ENCODE data around the gene KRTAP5-4.
"Not testable (repeated sequence)": the region's sequence is repeated elsewhere in the genome, so short reads cannot be mapped to it uniquely, and the experiment has no call there.

Gene KRTAP5-4

DNA sequence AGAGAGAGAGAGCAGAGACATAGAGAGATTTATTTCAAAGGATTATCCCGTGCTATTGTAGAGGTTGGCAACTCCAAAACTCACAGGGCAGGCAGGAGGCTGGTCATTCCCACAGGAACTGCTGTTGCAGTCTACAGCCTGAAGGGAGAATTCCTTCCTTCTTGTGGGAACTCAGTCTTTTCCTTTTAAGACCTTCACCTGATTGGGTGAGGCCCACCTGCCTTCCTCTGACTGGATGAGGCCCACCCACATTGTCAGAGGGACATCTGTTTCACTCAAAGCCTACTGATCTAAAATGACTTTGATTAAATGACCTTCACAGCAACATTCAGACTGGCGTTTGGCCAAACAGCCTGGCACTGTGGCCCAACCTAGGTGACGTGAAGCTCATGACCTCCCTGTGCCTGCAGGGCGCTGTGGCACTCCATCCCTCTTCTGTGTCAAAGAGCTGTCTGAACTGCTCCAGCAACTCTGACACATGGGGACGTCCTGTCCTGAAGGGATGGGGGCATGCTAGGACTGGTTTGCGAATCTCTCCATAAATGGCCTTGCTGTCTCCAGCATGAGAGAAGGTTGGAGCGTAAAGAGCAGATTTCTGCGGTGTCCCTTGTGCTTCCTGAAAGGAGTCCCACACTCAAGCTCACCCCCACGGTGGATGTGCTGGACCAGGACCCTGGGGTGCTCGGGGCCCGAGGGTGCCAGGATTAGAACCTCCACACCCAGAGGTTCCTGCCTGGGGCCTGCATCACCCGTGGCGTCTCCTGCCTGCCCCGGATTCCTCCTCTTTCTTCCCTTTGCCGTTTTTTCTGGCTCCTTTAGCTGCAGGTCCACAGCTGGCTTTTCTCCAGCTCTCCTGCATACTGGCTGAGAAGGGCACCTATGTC, 28.3 kb upstream of the KRTAP5-4 start:
- TF ChIP-seq FOXP2 (optimal IDR thresholded peaks at IDR 0.05; ENCODE audit: control extremely low read depth, extremely low read length, insufficient read depth) (no peak), EZH2 (IDR thresholded peaks at IDR 0.05) (no peak), POLR2AphosphoS5 (IDR thresholded peaks at IDR 0.05; ENCODE audit: borderline replicate concordance, low read depth, low read length) (no peak)
- Histone ChIP-seq H3K36me3 (ENCODE audit: insufficient read depth, low read length) (no peaks in the 10 kb centered on the region), H3K4me3 (no peak overlapping the region), H3K27ac (no peak overlapping the region), H3K9ac (ENCODE audit: insufficient read length) (no peak overlapping the region), H3K9me3 (ENCODE audit: low read depth, low read length) (no peaks in the 10 kb centered on the region)
- no peak for DNase-seq (ENCODE audit: low read depth, low spot score)

DNA sequence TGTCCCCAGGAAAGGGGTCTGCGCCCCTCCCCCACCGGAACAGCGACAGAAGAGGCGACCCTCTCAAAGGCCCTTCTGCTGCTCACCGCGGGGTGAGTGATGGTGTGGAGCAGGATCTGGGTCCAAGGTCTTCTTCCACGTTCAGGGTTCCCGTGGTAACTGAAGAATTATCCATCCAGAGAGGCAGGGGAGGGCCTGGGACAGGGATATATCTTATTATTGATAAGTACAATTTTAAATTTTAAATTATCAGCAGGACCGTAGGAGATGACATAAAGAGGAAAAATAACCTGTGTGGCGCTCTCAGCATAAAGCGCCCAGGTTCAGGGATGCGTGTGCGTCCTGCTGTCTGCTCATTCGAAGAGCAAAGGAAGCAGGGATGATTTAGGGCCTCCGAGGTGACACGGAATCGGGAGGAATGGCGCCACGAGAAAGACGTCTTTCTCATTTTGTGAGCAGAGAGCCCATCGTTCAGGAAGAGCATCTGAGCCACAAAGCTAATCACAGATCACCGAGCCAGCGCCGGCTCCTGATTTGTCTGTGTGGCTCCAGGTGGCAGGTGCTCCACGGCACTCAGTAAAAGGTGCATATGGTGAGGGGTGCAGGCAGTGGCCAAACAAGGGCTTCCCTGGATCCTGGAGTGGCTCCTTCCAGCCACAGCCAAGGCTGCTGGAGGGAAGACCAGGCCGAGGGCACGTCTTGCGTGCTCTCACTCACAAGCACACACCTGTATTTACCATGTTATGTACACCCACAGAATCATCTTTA, 26.9 kb upstream of the KRTAP5-4 start:
- Histone ChIP-seq H3K36me3 (ENCODE audit: insufficient read depth, low read length) (no peaks in the 10 kb centered on the region), H3K9me3 (ENCODE audit: low read depth, low read length) (no peaks in the 10 kb centered on the region), H3K4me3 (no peak overlapping the region), H3K9ac (ENCODE audit: insufficient read length) (no peak overlapping the region), H3K27ac (no peak overlapping the region)
- no peak for DNase-seq (ENCODE audit: low read depth, low spot score)
- TF ChIP-seq POLR2AphosphoS5 (IDR thresholded peaks at IDR 0.05; ENCODE audit: borderline replicate concordance, low read depth, low read length) (no peak), EZH2 (IDR thresholded peaks at IDR 0.05) (no peak), FOXP2 (optimal IDR thresholded peaks at IDR 0.05; ENCODE audit: control extremely low read depth, extremely low read length, insufficient read depth) (no peak)

DNA sequence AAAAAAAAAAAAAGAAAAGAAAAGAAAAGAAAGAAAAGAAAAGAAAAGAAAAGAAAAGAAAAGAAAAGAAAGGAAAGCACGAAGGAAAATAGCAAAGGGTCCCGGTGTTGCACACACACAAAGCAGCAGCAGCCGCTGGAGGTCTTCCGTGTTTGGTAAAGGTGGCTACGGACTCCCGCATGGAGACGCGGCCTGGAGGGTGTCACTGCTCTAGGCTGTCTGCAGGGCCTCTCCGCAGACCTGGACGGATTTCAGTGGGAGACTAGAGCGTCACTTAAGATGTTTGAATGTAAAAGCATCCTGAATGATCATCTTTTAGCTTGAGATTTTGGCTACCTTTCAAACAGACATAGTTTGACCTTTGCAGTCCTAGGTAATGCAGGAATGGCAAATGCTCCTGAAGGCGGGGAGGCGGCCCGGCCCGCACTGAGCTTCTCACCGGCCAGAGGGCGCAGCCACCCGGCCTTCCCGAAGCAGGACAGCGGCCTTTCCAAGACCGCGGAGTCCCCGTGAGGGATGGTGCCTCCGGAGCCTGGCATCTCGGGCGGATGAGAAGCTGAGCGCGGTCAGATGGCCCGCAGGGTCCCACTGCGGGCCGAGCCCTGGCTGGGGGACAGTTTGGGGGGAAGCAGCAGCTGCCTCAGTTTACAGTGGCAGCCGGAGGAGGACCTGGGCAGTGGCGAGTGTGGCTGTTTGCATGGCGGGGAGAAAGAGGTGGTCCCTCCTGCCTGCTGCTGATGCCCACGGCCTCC, 26.1 kb upstream of the KRTAP5-4 start:
- H3K9ac ChIP-seq (ENCODE audit: insufficient read length): no peak overlapping the region
- H3K9me3 ChIP-seq (ENCODE audit: low read depth, low read length): no peaks in the 10 kb centered on the region
- no peak overlapping the region for H3K27ac ChIP-seq
- no peaks in the 10 kb centered on the region for H3K36me3 ChIP-seq (ENCODE audit: insufficient read depth, low read length)
- no peak for DNase-seq (ENCODE audit: low read depth, low spot score)
- H3K4me3 ChIP-seq: no peak overlapping the region
- TF ChIP-seq POLR2AphosphoS5 (IDR thresholded peaks at IDR 0.05; ENCODE audit: borderline replicate concordance, low read depth, low read length): no peak
- TF ChIP-seq FOXP2 (optimal IDR thresholded peaks at IDR 0.05; ENCODE audit: control extremely low read depth, extremely low read length, insufficient read depth): no peak
- TF ChIP-seq EZH2 (IDR thresholded peaks at IDR 0.05): no peak

DNA sequence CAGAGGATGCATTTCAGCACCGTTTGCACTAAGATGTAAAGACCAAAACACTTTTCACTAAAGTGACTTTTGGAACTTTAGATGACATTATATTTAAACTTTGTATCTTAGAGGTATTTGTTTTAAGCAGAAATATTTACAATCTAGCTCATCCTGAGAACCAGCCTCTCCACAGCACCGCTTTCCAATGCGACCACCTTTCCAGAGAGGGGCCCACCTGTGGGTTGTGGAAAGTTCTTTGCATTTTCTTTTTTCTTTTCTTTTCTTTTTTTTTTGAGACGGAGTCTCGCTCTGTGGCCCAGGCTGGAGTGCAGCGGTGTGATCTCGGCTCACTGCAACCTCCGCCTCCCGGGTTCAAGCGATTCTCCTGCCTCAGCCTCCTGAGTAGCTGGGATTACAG, 24.6 kb upstream of the KRTAP5-4 start:
- not testable (repeated sequence) for H3K27ac ChIP-seq; H3K4me3 ChIP-seq; H3K9me3 ChIP-seq (ENCODE audit: low read depth, low read length); DNase-seq (ENCODE audit: low read depth, low spot score); H3K9ac ChIP-seq (ENCODE audit: insufficient read length); H3K36me3 ChIP-seq (ENCODE audit: insufficient read depth, low read length)

DNA sequence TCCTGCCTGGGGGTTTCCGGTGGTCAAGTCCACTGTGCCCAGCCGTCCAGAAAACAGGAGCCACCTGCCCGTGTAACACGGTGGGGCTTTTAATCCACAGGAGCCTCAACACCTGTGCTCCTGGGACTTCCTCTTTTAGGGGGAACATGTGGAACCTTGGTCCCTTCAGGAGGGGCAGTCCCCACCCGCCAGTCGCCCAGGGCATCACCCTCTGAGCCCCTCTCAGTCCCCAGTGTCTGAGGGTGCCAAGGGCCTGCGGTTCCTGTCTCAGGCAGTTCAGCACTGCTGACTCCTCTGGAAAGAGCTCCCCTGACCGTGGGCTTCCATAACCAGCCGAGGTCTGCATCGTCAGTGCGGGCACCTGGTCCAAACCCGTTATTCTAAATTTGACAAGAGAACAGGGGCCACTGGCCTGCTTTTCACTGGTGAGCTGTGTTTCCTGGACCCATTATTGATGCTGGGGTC, 23.5 kb upstream of the KRTAP5-4 start:
- TF ChIP-seq EZH2 (IDR thresholded peaks at IDR 0.05): no peak
- TF ChIP-seq FOXP2 (optimal IDR thresholded peaks at IDR 0.05; ENCODE audit: control extremely low read depth, extremely low read length, insufficient read depth): no peak
- TF ChIP-seq POLR2AphosphoS5 (IDR thresholded peaks at IDR 0.05; ENCODE audit: borderline replicate concordance, low read depth, low read length): no peak
- DNase-seq (ENCODE audit: low read depth, low spot score): no peak
- no peak overlapping the region for H3K4me3 ChIP-seq
- no peaks in the 10 kb centered on the region for H3K9me3 ChIP-seq (ENCODE audit: low read depth, low read length)
- H3K27ac ChIP-seq: no peak overlapping the region
- H3K9ac ChIP-seq (ENCODE audit: insufficient read length): no peak overlapping the region
- no peaks in the 10 kb centered on the region for H3K36me3 ChIP-seq (ENCODE audit: insufficient read depth, low read length)

DNA sequence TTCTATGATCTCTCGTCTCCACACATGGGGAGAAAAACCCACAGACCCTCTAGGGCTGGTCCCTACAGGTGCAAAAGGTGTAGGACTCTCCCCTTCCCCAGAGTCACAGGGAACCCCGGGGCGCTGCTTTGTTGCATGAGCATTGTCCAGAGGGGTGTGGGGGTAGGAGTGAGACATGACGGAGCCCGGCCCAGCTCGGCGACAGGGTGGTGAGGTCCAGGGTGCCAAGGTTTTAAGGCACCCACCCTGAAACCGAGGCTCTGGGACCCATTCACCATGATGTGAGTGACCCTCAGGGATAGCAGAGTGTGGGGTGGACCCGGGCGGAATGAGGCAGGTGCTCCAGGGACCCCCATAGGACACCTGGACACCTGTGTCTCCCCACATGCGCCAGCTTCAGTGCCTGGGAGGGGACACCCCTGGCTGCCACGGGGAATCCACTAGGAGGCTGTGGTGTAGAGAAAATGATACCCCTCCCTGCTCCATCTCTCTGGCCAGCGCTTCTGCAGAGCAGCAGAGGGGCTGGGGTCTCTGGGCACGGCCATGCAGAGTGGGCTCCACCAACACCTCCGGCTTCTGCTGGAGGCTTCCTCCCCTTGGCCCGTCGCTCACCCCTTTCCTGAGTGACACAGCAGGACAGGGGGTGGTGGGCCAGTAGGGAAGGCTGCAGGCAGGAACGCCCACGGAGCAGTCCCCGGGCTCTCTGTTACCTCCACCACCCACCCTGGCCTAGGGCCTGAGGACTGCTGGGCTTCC, 22.8 kb upstream of the KRTAP5-4 start:
- H3K9me3 ChIP-seq (ENCODE audit: low read depth, low read length): no peaks in the 10 kb centered on the region
- no peak overlapping the region for H3K27ac ChIP-seq
- no peak overlapping the region for H3K9ac ChIP-seq (ENCODE audit: insufficient read length)
- no peak for TF ChIP-seq FOXP2 (optimal IDR thresholded peaks at IDR 0.05; ENCODE audit: control extremely low read depth, extremely low read length, insufficient read depth)
- TF ChIP-seq EZH2 (IDR thresholded peaks at IDR 0.05): no peak
- no peak for TF ChIP-seq POLR2AphosphoS5 (IDR thresholded peaks at IDR 0.05; ENCODE audit: borderline replicate concordance, low read depth, low read length)
- H3K4me3 ChIP-seq: no peak overlapping the region
- DNase-seq (ENCODE audit: low read depth, low spot score): no peak
- H3K36me3 ChIP-seq (ENCODE audit: insufficient read depth, low read length): no peaks in the 10 kb centered on the region

DNA sequence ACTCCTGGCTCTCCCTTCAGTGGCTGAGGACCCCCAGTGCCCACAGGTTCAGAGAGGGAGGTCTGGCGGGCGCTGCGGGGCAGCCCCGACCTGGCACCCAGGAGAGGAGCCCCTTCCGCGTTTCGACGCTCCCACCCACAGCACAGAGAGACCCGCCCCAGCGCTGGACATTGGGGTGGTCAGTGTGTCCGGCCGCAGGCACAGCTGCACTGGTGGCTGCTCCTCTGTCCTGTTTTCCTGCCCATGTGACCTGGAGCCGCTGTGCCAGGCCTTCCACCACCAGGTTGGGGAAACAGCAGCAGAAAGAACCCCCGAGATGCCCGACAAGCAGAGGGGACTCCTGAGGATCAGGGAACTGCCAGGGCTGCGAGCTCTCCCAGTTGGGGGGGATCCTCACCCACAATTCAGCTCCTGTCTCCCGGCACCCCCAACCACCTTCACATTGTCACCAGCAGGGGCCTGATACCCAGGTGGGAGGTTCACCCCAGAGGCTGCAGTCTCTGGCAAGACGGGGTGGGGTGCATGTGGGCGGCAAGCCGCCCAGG, 21.3 kb upstream of the KRTAP5-4 start:
- no peak for DNase-seq (ENCODE audit: low read depth, low spot score)
- H3K4me3 ChIP-seq: no peak overlapping the region
- no peak overlapping the region for H3K9ac ChIP-seq (ENCODE audit: insufficient read length)
- TF ChIP-seq POLR2AphosphoS5 (IDR thresholded peaks at IDR 0.05; ENCODE audit: borderline replicate concordance, low read depth, low read length) (no peak), FOXP2 (optimal IDR thresholded peaks at IDR 0.05; ENCODE audit: control extremely low read depth, extremely low read length, insufficient read depth) (no peak), EZH2 (IDR thresholded peaks at IDR 0.05) (no peak)
- H3K9me3 ChIP-seq (ENCODE audit: low read depth, low read length): no peaks in the 10 kb centered on the region
- H3K36me3 ChIP-seq (ENCODE audit: insufficient read depth, low read length): no peaks in the 10 kb centered on the region
- no peak overlapping the region for H3K27ac ChIP-seq
